Measurements from ENCODE around the gene ESR1. TPM values are rescaled to one million over a fixed set of nuclear protein-coding genes. Genes with fewer than 3 reads are reported as not detected.

Gene ESR1
- total and polyA plus RNA-seq, 9 of the 15 experiments (the other 6 are each of a cell fraction or from before 2014, with no cell fraction given), result 0.03 to 0.27 (median 0.08) TPM; not detected in 1

DNA sequence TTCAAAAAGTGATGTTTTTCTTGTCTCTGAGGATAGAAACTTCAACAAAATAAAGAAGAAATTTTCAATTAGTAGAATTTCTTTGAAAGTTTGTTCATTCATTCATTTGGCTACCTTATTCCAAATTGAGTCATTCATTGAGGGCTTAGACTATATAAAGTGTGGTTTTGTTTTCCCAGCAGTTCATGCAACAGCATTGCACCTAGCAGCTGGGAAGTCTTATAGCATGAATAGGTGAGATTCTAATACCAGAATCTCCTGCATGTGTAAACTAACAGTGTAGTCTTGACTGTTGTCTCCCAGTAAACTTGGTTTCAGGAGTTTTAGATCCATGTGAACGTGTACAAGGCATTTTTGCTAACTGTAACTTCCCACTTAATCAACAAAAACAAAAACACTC lies 7.1 kb downstream of the ESR1 start (continued):
- TF ChIP-seq, protein P1, sequence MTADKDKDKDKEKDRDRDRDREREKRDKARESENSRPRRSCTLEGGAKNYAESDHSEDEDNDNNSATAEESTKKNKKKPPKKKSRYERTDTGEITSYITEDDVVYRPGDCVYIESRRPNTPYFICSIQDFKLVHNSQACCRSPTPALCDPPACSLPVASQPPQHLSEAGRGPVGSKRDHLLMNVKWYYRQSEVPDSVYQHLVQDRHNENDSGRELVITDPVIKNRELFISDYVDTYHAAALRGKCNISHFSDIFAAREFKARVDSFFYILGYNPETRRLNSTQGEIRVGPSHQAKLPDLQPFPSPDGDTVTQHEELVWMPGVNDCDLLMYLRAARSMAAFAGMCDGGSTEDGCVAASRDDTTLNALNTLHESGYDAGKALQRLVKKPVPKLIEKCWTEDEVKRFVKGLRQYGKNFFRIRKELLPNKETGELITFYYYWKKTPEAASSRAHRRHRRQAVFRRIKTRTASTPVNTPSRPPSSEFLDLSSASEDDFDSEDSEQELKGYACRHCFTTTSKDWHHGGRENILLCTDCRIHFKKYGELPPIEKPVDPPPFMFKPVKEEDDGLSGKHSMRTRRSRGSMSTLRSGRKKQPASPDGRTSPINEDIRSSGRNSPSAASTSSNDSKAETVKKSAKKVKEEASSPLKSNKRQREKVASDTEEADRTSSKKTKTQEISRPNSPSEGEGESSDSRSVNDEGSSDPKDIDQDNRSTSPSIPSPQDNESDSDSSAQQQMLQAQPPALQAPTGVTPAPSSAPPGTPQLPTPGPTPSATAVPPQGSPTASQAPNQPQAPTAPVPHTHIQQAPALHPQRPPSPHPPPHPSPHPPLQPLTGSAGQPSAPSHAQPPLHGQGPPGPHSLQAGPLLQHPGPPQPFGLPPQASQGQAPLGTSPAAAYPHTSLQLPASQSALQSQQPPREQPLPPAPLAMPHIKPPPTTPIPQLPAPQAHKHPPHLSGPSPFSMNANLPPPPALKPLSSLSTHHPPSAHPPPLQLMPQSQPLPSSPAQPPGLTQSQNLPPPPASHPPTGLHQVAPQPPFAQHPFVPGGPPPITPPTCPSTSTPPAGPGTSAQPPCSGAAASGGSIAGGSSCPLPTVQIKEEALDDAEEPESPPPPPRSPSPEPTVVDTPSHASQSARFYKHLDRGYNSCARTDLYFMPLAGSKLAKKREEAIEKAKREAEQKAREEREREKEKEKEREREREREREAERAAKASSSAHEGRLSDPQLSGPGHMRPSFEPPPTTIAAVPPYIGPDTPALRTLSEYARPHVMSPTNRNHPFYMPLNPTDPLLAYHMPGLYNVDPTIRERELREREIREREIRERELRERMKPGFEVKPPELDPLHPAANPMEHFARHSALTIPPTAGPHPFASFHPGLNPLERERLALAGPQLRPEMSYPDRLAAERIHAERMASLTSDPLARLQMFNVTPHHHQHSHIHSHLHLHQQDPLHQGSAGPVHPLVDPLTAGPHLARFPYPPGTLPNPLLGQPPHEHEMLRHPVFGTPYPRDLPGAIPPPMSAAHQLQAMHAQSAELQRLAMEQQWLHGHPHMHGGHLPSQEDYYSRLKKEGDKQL (CRISPR knock-in tag; IDR thresholded peaks at IDR 0.05; ENCODE audit: borderline replicate concordance), result no peak
- TF ChIP-seq POLR3A (IDR thresholded peaks at IDR 0.05; ENCODE audit: borderline replicate concordance, extremely low read depth, insufficient read depth, insufficient read length) (no peak), RBM34 (IDR thresholded peaks at IDR 0.05; ENCODE audit: borderline replicate concordance, insufficient read depth, low read length) (no peak)
- TF ChIP-seq, protein P2, sequence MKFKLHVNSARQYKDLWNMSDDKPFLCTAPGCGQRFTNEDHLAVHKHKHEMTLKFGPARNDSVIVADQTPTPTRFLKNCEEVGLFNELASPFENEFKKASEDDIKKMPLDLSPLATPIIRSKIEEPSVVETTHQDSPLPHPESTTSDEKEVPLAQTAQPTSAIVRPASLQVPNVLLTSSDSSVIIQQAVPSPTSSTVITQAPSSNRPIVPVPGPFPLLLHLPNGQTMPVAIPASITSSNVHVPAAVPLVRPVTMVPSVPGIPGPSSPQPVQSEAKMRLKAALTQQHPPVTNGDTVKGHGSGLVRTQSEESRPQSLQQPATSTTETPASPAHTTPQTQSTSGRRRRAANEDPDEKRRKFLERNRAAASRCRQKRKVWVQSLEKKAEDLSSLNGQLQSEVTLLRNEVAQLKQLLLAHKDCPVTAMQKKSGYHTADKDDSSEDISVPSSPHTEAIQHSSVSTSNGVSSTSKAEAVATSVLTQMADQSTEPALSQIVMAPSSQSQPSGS (CRISPR knock-in tag; IDR thresholded peaks at IDR 0.05), result no peak
